Adipose tissue (tissue), 3 donors: ENCODE data around the gene STYXL2. TPM values are rescaled to one million over a fixed set of nuclear protein-coding genes. Genes with fewer than 3 reads are reported as not detected.

Experiments
- H3K27ac ChIP-seq: one replicate; pipeline ENCODE4 v1.5.1; 2013; ENCODE audit warnings: low read depth, low read length
- WGBS, 3 donors: extraction: QIAGEN DNeasy Blood & Tissue Kit; methylation state at CpG; one replicate each; pipeline ENCODE4 v1.1.7; 2013; 5-methylcytosine and 5-hydroxymethylcytosine counted together
- polyA plus RNA-seq, 3 donors: library from polyadenylated mRNA; stranded (reverse); fragments of 200-250 nt; gene quantifications; one replicate each; pipeline ENCODE4 v1.2.3, GENCODE V29; 2013
- donor health status: healthy with polysubstance abuse.
- donor health status: Bipolar disorder and iron deficiency.
- donor health status: healthy.

Gene STYXL2
- under 1 TPM; 0.01 to 0.11 (median 0.04) TPM for polyA plus RNA-seq

- WGBS, 3 donors: 66 to 75% (median 70%) methylated on average over 8 of the region's 8 CpGs
- H3K27ac ChIP-seq: no peak within 1 kb of the TSS
Measured at GRCh38 chr1:167093846-167094516, at the start of gene STYXL2. STYXL2 (plus strand) TSS chr1:167094075; CDS start chr1:167094850, 775 bp downstream.

GRCh38 chr1:167051907-167052306 is 42.0 kb upstream of the STYXL2 start:
- no peak overlapping the region for H3K27ac ChIP-seq
- WGBS, 3 donors: 86 to 98% (median 96%) methylated on average over 5 of the region's 5 CpGs

- whole genome bisulfite sequencing, 3 donors: 68 to 81% (median 80%) methylated on average over 8 of the region's 8 CpGs
- H3K27ac ChIP-seq: no peak overlapping the region
Measured at GRCh38 chr1:167052389-167052788, 41.5 kb upstream of the STYXL2 start.

- no peak overlapping the region for H3K27ac ChIP-seq
- 37 to 69% (median 55%) methylated on average over 3 of the region's 3 CpGs for WGBS, 3 donors
Measured at GRCh38 chr1:167054531-167054930, 39.3 kb upstream of the STYXL2 start.

GRCh38 chr1:167054946-167055630 is 38.8 kb upstream of the STYXL2 start:
- WGBS, 3 donors: 73 to 79% (median 75%) methylated on average over 14 of the region's 14 CpGs
- no peak overlapping the region for H3K27ac ChIP-seq

GRCh38 chr1:167056529-167057231 is 37.2 kb upstream of the STYXL2 start:
- no peak overlapping the region for H3K27ac ChIP-seq
- WGBS, 3 donors: 50 to 61% (median 60%) methylated on average over 10 of the region's 10 CpGs

GRCh38 chr1:167057241-167057688 is 36.6 kb upstream of the STYXL2 start:
- no peak overlapping the region for H3K27ac ChIP-seq

GRCh38 chr1:167059045-167059808 is 34.6 kb upstream of the STYXL2 start:
- H3K27ac ChIP-seq: no peak overlapping the region
- WGBS, 3 donors: 12 to 14% (median 13%) methylated on average over 17 of the region's 17 CpGs

More at GRCh38 chr1:167057241-167057688, 36.6 kb upstream of the STYXL2 start:
- WGBS, 3 donors: 39 to 48% (median 45%) methylated on average over 6 of the region's 6 CpGs

GRCh38 chr1:167059809-167060107 is 34.1 kb upstream of the STYXL2 start:
- no peak overlapping the region for H3K27ac ChIP-seq
- WGBS, 3 donors: 19 to 55% (median 50%) methylated on average over 1 of the region's 1 CpG

GRCh38 chr1:167060141-167061072 is 33.5 kb upstream of the STYXL2 start:
- no peak overlapping the region for H3K27ac ChIP-seq
- WGBS, 3 donors: 63 to 78% (median 75%) methylated on average over 10 of the region's 10 CpGs

GRCh38 chr1:167061073-167061464 is 32.8 kb upstream of the STYXL2 start:
- 76 to 92% (median 87%) methylated on average over 3 of the region's 3 CpGs for WGBS, 3 donors
- H3K27ac ChIP-seq: no peak overlapping the region

GRCh38 chr1:167064621-167065020 is 29.3 kb upstream of the STYXL2 start:
- no peak overlapping the region for H3K27ac ChIP-seq
- 73 to 84% (median 83%) methylated on average over 9 of the region's 9 CpGs for WGBS, 3 donors

- 82 to 92% (median 85%) methylated on average over 8 of the region's 8 CpGs for WGBS, 3 donors
Measured at GRCh38 chr1:167065471-167065870, 28.4 kb upstream of the STYXL2 start.

GRCh38 chr1:167066333-167067122 is 27.3 kb upstream of the STYXL2 start:
- H3K27ac ChIP-seq: no peak overlapping the region
- WGBS, 3 donors: 5 to 7% (median 7%) methylated on average over 31 of the region's 31 CpGs

More at GRCh38 chr1:167065471-167065870, 28.4 kb upstream of the STYXL2 start:
- no peak overlapping the region for H3K27ac ChIP-seq

GRCh38 chr1:167067904-167068303 is 26.0 kb upstream of the STYXL2 start:
- WGBS, 3 donors: 71 to 81% (median 75%) methylated on average over 3 of the region's 3 CpGs
- no peak overlapping the region for H3K27ac ChIP-seq

- no peak overlapping the region for H3K27ac ChIP-seq
- WGBS, 3 donors: 81 to 94% (median 90%) methylated on average over 13 of the region's 13 CpGs
Measured at GRCh38 chr1:167068761-167069160, 25.1 kb upstream of the STYXL2 start.

- no peak overlapping the region for H3K27ac ChIP-seq
- WGBS, 3 donors: 92 to 98% (median 97%) methylated on average over 8 of the region's 8 CpGs
Measured at GRCh38 chr1:167071286-167071685, 22.6 kb upstream of the STYXL2 start.
